HG02852 (cell line): Measurements from ENCODE around the gene PTPN3.

ENCODE experiments used
- ATAC-seq: cut with Tn5 transposase; IDR thresholded peaks from one replicate; pipeline ENCODE4 v1.9.1; 2021; ENCODE audit warnings: mild to moderate bottlenecking, moderate library complexity; ENCODE audit not compliant: unreplicated experiment

PTPN3 gene

DNA sequence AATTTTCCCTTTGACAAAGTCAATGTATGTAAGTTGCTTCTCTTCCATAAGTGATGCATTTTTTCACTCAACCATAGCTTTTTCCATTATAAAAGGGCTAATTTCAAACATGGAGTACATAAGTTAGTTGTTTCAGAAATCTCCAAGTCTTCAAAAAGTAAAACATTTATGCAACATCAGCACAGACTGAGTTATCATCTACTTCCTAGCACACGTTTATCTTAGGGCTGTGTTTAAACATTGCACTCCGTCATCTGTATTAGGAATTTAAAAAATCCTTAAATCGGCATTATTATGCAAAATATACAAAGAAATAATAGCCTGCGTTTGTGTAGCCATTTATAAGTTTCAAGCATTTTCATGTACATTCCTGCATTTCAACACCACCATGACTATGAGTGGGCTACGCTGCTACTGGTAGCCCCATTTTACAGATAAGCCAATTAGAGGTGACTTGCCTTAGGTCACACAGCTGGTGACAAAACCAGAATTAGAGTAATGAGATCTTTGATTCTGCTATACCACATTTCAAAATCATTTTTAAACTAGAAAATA is 43.4 kb downstream of the PTPN3 start:
- no peak for ATAC-seq

DNA sequence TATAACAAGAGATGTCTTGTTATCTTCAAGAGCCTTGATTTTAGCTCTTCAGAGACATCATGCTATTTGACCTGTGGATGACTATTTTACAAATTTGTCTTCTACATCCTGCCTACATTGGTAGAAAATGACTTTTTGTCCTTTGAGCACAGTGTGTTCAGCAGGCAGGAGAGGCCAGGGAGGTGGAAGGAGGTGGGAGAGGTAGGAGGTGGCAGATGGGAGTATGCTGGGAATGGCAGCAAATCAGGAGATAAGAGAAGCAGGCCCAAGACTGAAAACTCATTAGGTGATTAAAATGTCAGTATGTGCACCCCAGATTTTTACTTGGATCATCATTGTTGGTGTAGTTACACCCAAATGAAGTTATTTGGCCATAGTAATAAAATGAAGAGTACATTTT is 44.1 kb downstream of the PTPN3 start:
- ATAC-seq = no peak

DNA sequence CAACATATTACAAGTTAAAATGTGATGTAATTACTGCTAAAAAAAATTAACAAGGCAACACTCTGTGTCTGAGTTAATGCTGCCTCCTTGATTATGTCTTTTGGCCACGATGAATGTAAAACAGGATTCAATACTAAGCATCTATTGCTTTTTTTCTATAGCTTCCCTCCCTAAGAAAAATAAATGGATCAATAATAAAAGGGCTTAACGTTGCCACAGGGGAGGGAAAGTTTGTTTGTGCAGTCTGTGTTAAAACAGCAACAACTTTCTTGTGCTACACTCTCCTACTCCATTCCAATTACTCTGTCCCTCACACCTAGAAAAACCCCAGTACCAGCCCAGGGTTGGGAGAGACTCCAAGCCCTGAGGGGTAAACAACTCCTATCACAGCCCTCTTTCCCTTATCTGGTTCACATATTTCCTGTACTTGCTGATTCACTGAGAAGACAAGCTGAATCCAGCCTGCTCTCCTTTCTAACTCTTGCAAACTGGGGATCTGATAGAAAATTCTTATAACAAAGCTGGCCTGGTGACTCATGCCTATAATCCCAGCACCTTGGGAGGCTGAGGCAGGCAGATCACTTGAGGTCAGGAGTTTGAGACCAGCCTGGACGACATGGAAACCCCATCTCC is 44.8 kb downstream of the PTPN3 start:
- no peak for ATAC-seq

DNA sequence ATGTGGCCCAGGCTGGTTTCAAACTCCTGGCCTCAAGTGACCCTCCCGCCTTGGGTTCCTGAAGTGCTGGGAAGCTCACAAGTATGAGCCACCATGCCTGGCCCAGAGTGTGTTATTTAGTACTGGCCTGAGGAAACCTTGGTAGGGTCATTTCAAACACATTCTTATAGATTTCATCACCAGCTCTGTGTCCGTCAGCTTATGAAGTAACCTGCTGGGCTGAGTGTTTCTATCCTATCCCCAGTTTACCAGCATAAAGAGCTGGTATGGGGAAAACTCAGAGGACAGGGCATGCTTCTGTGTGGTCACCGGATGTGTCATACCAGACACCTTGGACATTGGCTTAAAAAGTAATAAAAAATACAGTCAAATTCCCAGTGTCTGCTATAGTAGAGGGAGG is 45.3 kb downstream of the PTPN3 start:
- no peak for ATAC-seq

DNA sequence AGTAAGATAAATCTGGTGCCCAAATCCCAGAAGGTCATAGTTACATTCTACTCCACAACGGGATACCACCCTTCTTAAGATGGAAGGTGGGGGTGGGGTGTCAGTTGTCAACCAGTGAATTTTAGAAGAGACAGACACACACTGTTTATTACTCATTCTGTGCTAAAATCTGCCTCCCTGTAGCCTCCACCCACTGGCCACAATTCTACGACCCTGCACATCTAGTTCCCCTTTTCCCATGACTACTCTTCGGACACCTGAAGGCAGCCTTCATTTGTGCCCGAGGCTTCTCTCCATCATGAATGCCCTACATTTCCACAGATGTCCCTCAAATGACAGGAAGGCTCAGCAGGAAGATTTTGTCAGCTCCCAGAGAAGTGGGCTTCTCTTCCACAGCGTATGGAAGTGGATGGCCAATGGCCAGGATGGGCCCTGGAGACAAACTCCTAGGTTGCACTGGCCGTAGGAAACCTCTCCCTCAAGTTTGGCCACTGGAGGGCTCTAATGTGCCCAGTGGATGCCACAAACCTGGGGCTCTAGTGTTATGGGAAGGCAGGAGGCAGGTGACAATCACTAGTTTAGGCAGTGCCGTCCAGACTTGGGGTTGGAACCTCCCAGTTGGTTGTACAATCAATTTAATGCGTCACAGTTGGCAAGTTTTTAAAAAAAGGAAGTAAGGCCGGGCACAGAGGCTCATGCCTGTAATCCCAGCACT is 46.6 kb downstream of the PTPN3 start:
- ATAC-seq = no peak

DNA sequence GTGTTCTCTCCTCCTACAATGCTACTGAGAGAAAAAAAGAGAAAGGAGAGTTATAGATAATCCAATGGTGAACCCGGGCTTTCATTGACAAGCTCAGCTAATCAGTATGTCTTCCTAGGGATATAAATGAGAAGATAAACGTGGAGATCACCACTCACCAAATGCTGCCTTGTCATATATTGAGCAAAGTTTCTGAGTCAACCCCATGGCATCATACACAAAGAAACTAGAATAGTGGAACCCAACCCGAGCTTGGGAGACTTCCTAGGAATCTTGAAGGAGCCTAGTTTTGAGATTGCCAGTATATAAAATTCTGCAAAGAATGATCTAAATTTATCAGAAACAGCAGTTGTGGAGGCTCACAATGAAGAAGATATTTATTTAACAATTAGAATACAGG is 47.8 kb downstream of the PTPN3 start:
- no peak for ATAC-seq

DNA sequence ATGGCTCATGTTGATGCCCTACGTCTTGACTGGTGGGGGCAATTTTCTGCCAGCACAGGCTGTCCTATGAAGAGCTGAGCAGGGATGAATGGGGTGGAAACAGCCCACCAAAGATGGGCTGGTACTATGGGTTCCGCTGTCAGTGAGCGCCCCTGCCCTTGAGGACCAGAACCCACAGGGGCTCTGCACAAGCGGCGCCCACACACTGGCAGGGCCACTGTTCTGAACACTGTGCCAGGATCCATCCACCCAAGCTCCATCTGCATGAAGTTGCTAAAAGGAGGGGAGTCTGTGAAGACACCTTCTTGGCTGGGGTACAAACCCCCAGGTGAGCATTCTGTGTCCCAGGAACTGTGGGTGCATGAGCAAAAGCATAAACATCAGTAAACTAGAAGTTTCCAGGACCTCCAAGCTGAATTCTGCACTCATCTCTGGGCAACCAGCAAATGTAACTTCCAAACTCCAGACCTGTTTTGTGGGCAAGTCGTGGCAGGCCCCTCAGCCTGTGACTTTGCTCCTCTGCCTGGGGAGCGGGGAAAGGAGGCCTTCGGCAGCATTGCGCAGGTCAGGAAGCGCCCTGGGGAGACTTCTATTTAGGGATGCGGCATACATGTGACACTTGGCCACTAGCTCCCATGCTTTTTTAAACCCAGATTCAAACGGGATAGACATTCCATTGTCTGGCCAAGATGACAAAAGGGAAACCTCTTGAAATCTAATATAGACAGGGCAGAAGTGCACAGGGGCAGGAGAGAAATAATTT is 48.9 kb downstream of the PTPN3 start:
- no peak for ATAC-seq

DNA sequence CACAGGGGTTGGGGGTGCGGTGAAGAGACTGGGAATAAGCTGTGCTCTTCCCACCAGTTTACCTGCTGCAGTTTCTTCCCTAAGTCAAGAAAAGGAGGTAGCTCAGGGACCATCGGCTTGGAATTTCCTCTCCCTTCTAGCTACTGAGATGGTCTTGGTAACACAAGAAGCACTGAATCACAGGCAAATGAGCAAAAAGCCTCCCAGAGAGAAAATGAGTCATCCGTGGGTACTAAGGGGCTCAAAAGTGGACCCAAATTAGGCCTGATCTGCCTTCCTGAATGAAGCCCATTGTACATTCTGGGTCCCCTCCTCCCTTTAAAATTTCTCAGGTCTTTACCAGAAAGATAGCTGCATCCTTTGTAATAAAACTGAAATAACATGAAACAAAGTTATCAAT is 49.9 kb downstream of the PTPN3 start:
- ATAC-seq = no peak

DNA sequence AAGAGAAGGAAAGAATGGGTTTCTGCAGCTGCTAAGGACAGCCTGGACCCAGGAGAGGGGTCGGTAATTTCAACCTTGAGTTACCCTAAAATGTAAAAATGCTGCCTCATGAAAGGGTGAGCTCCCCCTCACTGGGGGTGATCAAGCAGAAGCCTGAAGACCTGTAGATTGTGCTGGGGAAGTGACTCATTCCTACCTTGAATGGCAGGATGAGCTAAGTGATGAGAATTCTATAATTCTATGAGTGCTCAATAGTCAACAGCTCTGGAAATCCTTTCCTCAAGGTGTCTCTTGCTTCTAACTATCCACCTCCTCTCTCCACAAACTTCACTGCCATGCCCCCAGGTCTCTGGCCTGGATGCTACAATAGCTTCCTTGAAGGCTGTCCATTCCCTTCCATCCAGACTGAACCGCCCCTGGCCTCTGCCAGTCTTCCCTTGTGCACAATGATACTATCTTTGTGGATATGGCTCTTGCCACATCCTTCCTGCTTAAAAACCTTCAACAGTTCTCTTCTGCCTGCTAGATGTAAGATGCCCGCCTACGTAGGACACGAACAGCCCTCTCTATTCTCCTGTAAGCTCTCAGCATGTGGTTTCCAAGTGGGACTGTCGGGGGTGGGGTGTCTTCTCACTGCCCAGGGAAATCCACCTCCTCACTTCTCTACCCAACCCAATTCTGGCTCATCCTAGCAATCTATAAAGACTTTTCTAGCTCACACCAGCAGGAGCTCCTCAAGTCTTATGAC is 50.6 kb downstream of the PTPN3 start:
- peak; percentile 63 for ATAC-seq

DNA sequence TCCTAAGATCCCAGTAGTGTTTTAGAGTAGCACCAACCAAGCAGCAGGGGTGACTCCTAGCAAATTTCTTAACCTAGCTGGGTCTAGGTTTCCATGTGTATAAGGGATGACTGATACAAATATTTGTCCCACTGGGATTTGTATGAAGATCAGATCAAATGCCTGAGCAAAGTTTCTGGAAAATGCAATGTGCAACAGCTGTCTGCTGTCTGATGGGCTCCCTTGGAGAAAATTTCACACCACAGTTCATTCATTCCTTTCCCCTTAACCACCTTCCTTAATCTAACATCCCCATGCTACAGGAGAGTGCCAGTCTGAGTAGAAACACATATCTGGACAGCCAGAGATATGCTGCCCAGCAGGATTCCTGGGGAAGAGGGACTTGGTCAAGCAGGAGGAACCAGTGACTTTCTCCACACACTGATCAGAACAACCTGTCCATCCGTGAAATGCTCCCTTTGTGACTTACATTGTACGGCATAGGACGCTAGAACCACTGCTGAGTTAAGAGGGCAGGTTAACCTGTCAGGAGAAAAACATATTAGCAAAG is 53.3 kb downstream of the PTPN3 start:
- ATAC-seq = no peak

DNA sequence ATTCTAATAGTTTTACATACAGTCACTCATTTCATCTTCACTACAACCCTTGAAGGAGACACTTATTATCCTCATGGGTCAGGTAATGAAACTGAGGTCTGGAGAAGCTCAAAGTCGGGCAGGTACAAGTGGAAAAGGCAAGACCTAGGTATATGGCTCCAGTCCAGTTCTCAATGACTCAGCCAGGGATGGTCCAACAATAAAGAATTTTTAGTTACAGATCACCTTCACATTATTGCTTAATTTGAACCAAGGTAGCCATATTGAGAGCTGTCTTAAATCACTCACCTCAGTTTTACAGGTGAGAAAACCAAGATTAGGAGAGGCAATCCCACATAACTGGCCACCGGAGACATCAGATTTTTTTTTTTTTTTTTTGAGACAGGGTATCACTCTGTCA is 55.4 kb downstream of the PTPN3 start:
- ATAC-seq = no peak

DNA sequence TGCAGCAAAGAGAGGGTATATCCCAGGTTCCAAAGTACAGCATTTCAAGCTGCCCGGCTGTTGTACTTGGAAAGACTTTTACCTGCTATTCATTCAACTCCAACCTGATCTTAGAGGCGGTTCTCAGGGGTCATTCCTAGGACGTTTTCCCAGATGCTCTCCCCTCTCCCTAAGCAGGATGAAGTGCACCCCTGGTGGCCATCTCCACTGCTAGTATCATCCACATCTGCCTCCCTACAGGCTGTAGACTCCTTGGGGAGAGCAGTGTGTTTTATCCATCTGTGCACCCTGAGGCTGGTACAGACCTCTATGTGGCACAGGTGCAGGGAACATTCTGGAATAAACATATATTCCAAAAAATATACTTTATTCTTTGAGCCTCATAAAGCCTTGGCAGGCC is 56.8 kb downstream of the PTPN3 start:
- no peak for ATAC-seq

DNA sequence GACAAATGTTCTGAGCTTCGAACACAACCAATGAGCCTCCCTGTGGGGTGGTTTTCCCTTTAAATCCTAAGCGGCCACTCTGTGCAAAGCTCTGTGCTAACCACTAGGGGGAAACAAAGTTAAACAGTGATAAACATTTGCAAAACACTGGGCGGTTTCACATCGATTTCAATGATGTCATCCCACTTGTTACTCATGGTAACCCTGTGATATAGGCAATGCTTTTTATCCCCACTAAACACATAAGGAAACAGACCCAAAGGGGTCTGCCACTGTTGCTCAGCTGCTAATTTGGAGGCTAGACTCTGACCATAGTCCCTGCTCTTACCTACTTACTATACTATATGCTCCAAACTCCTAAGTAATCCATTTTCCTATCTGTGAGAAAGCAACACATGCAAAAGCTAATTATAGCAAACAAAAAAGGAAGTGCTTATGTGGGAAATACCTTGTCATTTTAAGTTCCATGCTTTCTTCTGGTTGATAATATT is 57.3 kb downstream of the PTPN3 start:
- ATAC-seq = peak; percentile 95

DNA sequence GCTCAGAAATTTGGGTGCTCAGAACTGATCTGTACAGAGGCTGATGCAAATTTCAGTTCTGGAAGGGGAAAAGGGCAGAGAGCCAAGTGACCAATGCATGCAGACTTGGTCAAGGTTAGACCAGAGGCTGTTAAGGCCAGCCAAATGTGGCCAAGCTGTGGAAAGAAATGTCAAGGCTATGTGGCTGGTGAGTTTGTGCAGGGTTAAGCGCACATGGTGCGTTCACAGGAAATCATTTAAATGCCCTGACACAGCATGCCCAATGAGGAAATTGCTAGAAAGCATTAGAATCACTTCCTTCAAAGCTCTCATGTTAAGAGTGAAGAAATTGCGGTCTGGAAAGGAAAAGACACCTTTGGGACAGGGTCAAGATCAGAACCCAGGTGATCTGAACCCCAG is 58.0 kb downstream of the PTPN3 start:
- peak; percentile 37 for ATAC-seq

DNA sequence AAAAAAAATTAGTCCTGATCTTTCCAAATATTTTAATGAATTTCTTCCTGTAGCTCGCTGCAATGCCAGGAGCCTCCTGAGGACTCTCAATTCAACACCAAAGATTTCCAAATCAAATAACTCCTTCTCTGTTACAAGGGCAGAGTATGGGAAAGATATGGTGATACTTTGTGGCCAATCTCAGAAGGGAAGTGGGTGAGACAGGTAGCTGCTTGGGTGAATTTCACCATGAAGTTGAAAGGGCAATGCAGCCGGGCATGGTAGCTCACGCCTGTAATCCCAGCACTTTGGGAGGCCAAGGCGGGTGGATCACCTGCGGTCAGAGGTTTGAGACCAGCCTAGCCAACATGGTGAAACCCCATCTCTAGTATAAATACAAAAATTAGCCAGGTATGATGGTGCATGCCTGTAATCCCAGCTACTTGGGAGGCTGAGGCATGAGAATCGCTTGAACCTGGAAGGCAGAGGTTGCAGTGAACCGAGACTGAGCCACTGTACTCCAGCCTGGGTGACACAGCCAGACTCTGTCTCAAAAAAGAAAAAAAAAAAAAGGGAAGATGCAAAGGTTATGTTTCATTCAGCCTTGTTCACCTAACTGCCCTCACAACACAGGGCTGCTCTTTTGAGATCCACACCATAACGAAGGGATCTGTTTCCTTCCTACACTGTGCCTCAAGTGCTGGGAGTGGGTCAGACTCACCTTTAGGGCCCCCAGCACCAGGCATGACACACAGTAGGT is 58.6 kb downstream of the PTPN3 start:
- ATAC-seq = no peak

DNA sequence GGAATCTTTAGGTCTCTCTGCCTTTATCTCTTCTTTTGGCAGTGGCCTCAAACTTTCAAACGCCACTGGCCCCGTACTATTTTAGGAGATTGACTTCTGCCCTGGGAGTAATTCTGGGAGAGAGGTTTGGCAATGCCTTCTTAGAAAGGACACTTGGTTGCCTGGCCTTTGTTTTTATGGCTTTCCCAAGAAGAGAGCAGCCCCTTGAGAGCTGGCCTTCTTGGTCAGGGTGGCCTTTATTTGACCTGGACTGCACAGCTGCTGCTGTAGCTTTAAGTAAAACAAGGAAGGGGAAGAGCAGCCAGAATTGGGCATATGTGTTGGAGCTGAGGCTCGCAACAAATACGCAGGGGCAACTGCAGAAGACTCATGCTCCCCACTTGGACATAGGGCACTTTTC is 60.8 kb downstream of the PTPN3 start:
- no peak for ATAC-seq

DNA sequence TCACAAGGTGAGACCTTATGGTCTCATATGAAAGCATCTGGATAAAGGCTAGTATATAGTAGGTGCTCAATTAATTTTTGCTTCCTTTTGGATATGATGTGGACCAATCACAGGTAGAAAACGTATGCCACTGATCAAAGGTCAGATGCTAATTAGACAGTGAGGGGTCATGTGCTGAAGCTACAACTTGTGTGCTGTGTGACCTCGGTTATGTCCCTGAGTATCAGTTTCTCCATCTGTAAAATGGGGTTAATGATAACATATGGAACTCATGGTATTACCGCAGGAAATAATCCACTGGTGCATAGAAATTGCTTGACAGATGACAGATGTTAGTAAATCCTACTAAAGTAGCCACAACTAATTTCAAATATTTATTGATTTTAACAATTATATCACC is 62.0 kb downstream of the PTPN3 start:
- no peak for ATAC-seq

DNA sequence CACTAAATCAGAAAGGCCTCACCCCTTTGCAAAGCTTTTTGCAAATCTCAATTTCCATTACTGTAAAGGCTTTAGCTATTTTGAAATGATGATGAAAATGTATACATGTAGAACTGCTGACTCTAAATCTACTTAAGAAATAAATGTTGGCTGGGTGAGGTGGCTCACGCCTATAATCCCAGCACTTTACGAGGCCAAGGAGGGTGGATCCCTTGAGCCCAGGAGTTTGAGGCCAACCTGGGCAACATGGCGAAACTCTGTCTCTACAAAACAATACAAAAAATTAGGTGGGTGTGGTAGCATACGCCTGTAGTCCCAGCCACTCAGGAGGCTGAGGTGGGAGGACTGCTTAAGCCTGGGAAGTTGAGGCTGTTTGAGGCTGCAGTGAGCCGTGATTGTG is 64.6 kb downstream of the PTPN3 start:
- no peak for ATAC-seq

DNA sequence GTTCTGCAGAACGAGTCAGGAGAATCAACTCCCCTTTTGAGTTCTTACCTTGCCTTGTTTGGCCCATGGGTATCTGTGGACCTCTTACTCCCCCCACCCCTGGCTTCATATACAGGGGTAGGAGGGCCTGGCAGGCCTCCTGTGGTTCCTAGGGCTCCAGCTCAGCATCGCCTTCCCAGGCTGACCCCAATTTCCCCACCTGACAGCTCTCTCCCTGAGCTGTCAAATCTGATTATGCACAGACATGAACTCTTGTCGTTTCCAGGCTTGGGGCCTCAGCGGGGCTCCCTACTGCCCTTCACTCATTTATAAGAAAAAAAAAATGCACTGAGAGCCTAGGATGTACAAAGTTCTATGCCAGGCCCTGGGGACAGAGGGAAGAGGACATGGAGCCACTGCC is 67.9 kb downstream of the PTPN3 start:
- no peak for ATAC-seq

DNA sequence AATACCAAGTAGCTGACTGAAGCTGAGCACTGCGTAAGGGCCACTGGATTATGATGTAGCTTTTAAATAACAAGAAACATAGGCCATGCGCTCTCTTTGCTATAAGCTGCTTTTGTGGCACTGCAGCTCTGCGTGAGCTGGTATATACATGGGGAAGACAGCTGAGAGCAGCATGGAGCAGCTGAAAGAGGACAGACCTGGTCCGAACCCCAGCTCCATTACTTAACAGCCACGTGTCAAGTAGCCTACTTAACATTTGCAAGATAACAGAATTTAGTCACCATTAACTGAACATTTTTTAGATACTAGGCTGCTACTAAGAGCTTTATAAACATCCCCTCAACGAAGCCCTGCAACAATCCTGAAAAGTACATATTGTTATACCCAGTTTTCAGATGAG is 69.3 kb downstream of the PTPN3 start:
- ATAC-seq = no peak
